ENCODE results near the gene DDX52.
A peak's percentile ranks its signal among the peaks of the same experiment; 100 is the strongest.

DDX52 gene

GRCh38 chr17:37608351-37609169 lies 34.7 kb downstream of the DDX52 start:
- peak; percentile 40 to 45 for DNase-seq (ENCODE audit: low read depth in 2 of 2)
- TF ChIP-seq, protein P1, sequence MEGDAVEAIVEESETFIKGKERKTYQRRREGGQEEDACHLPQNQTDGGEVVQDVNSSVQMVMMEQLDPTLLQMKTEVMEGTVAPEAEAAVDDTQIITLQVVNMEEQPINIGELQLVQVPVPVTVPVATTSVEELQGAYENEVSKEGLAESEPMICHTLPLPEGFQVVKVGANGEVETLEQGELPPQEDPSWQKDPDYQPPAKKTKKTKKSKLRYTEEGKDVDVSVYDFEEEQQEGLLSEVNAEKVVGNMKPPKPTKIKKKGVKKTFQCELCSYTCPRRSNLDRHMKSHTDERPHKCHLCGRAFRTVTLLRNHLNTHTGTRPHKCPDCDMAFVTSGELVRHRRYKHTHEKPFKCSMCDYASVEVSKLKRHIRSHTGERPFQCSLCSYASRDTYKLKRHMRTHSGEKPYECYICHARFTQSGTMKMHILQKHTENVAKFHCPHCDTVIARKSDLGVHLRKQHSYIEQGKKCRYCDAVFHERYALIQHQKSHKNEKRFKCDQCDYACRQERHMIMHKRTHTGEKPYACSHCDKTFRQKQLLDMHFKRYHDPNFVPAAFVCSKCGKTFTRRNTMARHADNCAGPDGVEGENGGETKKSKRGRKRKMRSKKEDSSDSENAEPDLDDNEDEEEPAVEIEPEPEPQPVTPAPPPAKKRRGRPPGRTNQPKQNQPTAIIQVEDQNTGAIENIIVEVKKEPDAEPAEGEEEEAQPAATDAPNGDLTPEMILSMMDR (IDR thresholded peaks at IDR 0.05; ENCODE audit: low read depth, low read length) = no peak
- peak overlapping the region; percentile 92 to 97 for H3K4me3 ChIP-seq (replicated peaks in 1 of 2; ENCODE audit: low read depth in 2 of 2, low read length in 2 of 2)

DNA sequence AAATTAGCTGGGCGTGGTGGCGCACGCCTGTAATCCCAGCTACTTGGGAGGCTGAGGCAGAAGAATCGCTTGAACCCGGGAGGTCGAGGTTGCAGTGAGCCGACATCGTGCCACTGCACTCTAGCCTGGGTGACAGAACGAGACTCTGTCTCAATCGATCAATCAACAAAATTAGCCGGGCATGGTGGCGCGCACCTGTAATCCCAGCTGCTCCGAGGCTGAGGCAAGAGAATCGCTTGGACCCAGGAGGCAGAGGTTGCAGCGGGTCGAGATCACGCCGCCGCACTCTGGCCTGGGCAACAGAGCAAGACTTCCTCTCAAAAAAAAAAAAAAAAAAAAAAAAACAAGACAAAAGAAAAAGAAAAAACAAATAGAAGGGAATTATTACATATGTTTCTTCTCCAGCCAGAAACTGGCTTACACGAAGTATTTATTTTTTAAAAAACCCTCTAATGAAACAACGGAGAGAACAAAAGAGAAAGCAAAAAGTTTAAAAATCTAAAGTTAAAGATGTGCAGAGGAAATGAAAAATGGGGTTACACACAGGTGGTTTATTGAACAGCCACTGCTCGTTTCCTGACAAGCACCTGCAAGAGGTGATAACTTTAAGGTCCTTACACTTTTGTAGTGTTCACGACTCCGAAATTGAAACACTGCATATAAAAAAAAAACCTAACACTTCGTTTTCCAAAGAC lies 35.5 kb downstream of the DDX52 start:
- H3K4me3 ChIP-seq (replicated peaks in 1 of 2; ENCODE audit: low read depth in 2 of 2, low read length in 2 of 2) = peak overlapping the region; percentile 92 to 97
- TF ChIP-seq, protein P1 (IDR thresholded peaks at IDR 0.05; ENCODE audit: low read depth, low read length) = no peak
- no peak for DNase-seq (ENCODE audit: low read depth in 2 of 2)

DNA sequence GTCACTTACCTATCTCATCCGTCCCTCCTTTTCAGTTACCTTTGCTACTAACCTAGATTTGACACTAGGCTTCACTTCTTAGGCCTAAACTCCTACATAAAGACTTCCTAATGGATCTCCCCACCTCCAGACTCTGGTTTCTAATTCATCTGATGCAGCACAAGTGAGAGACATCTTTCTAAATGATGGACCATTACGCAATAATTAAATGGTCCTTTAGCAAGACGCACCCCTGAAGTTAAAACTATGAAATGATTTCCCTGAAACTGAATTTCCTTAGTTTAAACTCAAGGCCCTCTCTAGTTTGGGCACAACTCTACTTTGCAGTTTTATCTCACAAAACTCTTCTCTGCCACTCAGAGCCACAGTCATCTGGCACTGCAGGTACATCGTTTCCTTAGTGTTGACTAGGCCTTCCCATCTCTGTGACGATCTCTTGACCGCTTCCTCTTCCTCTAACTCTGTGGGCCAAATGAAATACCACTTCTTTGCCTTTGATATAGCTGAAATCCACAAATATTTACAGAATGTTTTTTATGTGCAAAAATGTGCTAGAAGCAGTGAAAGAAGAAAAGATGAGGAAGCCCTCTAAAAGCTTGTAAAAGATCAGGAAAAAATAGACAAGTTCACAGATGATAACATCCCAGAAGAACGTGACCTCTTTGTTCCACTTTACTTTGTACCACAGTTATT lies 37.3 kb downstream of the DDX52 start:
- H3K4me3 ChIP-seq (replicated peaks in 1 of 2; ENCODE audit: low read depth in 2 of 2, low read length in 2 of 2) = no peak overlapping the region
- no peak for DNase-seq (ENCODE audit: low read depth in 2 of 2)
- TF ChIP-seq, protein P1 (IDR thresholded peaks at IDR 0.05; ENCODE audit: low read depth, low read length) = no peak

- no peak for DNase-seq (ENCODE audit: low read depth in 2 of 2)
- no peak overlapping the region for H3K4me3 ChIP-seq (replicated peaks in 1 of 2; ENCODE audit: low read depth in 2 of 2, low read length in 2 of 2)
- TF ChIP-seq, protein P1 (IDR thresholded peaks at IDR 0.05; ENCODE audit: low read depth, low read length) = no peak
Observed at GRCh38 chr17:37605081-37605480, 38.2 kb downstream of the DDX52 start.

- H3K4me3 ChIP-seq (replicated peaks in 1 of 2; ENCODE audit: low read depth in 2 of 2, low read length in 2 of 2) = no peak overlapping the region
- DNase-seq (ENCODE audit: low read depth in 2 of 2) = no peak
- TF ChIP-seq, protein P1 (IDR thresholded peaks at IDR 0.05; ENCODE audit: low read depth, low read length) = no peak
Observed at GRCh38 chr17:37604556-37604955, 38.7 kb downstream of the DDX52 start.

- no peak overlapping the region for H3K4me3 ChIP-seq (replicated peaks in 1 of 2; ENCODE audit: low read depth in 2 of 2, low read length in 2 of 2)
- TF ChIP-seq, protein P1 (IDR thresholded peaks at IDR 0.05; ENCODE audit: low read depth, low read length) = no peak
- no peak for DNase-seq (ENCODE audit: low read depth in 2 of 2)
Observed at GRCh38 chr17:37598145-37598544, 45.1 kb downstream of the DDX52 start.
